SK-N-SH (cell line): Measurements from ENCODE around the gene NCR1.

Experiments used
- CTCF ChIP-seq: fragments of 200-600 bp; sonication (generic); IDR thresholded peaks from 2 replicates; pipeline ENCODE4 v1.6.1; 2017; ENCODE audit warnings: antibody characterized with exemption, mild to moderate bottlenecking, moderate library complexity
- ELF1 ChIP-seq: IDR thresholded peaks from 2 replicates; pipeline ENCODE4 v1.4.0; 2012
- EZH2phosphoT487 ChIP-seq: fragments of 200-600 bp; sonication (generic); IDR thresholded peaks from 2 replicates; pipeline ENCODE4 v1.6.1; 2017; ENCODE audit warnings: low read depth, mixed run types, mild to moderate bottlenecking, antibody characterized with exemption, moderate library complexity, borderline replicate concordance
- FOXM1 ChIP-seq: IDR thresholded peaks from 2 replicates; pipeline ENCODE4 v1.4.0; 2012; ENCODE audit warnings: low read depth, mild to moderate bottlenecking
- IRF3 ChIP-seq: fragments of 150-350 bp; IDR thresholded peaks from 2 replicates; pipeline ENCODE4 v1.6.1; 2016; ENCODE audit warnings: mild to moderate bottlenecking, low read depth, low read length
- JUND ChIP-seq: IDR thresholded peaks from 2 replicates; pipeline ENCODE4 v1.4.0; 2012
- MAX ChIP-seq: IDR thresholded peaks from 2 replicates; pipeline ENCODE4 v1.4.0; 2012; ENCODE audit warnings: low read depth
- POLR2AphosphoS5 ChIP-seq: IDR thresholded peaks from 2 replicates; pipeline ENCODE4 v1.6.1; 2012; ENCODE audit warnings: low read depth, low read length
- RAD21 ChIP-seq: IDR thresholded peaks from 2 replicates; pipeline ENCODE4 v1.6.1; 2012; ENCODE audit warnings: mild to moderate bottlenecking, low read length
- SIN3A ChIP-seq: IDR thresholded peaks from 2 replicates; pipeline ENCODE4 v1.6.1; 2012; ENCODE audit warnings: low read depth, mild to moderate bottlenecking, low read length, moderate library complexity, borderline replicate concordance
- TAF1 ChIP-seq: IDR thresholded peaks from 2 replicates; pipeline ENCODE4 v1.6.1; 2012; ENCODE audit warnings: low read depth, mild to moderate bottlenecking, low read length, moderate library complexity, borderline replicate concordance
- USF2 ChIP-seq: fragments of 150-350 bp; IDR thresholded peaks from 2 replicates; pipeline ENCODE4 v1.6.1; 2017; ENCODE audit warnings: antibody characterized with exemption, low read length, low read depth, borderline replicate concordance
- TF ChIP-seq, protein P1 (sequence below): IDR thresholded peaks from 2 replicates; pipeline ENCODE4; 2012

DNA sequence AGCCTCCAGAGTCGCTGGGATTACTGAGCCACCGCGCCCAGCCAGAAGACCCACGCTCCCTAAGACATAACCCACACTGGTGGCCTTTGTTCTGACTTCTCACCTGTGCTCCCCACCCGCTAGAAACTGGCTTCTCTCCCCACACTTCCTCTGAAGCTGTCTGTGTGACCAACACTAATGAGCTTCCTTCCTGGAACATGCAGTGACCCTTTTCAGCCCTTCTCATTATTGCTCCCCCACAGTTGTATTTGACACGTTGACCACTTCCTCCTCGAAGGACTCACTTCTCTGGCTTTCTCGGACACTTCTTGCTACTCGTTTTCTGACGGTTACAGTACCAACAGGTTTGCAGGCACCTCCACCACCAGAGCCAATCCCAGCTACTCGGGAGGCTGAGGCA is 10.9 kb downstream of the NCR1 start:
- TF ChIP-seq MAX (no peak), JUND (no peak), CTCF (no peak), POLR2AphosphoS5 (no peak), SIN3A (no peak), USF2 (no peak), RAD21 (no peak), EZH2phosphoT487 (no peak), FOXM1 (no peak), IRF3 (no peak), ELF1 (no peak), TAF1 (no peak)
- TF ChIP-seq, protein P1, sequence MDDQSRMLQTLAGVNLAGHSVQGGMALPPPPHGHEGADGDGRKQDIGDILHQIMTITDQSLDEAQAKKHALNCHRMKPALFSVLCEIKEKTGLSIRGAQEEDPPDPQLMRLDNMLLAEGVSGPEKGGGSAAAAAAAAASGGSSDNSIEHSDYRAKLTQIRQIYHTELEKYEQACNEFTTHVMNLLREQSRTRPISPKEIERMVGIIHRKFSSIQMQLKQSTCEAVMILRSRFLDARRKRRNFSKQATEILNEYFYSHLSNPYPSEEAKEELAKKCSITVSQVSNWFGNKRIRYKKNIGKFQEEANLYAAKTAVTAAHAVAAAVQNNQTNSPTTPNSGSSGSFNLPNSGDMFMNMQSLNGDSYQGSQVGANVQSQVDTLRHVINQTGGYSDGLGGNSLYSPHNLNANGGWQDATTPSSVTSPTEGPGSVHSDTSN, result no peak
